NCI-H1436 (cell line): ENCODE measurements around the gene SEZ6L2.
"Not testable (repeated sequence)": the region's sequence is repeated elsewhere in the genome, so short reads cannot be mapped to it uniquely, and the experiment has no call there.

ENCODE experiments used
- DNase-seq: peaks from one replicate; lab custom pipeline; 2025; lab: John Stamatoyannopoulos, UW

The SEZ6L2 gene

DNA sequence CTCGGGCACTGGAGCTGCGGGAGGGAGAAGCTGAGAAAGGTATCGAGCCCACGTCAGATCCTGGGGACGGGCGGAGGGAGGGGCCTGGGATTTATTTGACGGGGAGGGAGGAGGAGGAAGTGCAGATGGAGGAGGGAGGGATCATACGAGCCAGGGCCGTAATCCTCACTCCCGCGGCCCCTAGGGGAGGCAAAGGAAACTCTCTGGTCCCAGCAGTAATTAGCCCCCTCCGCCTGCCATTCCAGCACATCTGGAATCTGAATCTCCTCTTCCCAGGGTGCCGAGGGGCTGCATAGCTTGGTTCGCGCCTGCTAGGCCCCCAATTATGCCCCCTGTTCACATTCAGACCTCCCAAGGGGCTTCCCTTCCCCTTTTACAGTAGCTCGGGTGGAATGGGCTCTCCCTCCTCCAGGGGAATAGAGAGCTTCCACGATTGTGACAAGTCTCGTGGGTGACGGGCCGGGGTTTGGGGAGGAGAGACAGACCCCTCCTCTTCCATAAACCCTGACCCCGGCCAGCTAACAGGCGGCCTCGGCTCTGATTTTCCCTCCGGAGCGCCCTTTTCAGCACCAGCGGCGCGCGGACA lies at the start of gene SEZ6L2:
TSS of gene SEZ6L2 (minus strand) at position 35 of the 586 bp plus-strand sequence. CDS start 531 bp downstream, outside the sequence.
- DNase-seq: peak; percentile 95

DNA sequence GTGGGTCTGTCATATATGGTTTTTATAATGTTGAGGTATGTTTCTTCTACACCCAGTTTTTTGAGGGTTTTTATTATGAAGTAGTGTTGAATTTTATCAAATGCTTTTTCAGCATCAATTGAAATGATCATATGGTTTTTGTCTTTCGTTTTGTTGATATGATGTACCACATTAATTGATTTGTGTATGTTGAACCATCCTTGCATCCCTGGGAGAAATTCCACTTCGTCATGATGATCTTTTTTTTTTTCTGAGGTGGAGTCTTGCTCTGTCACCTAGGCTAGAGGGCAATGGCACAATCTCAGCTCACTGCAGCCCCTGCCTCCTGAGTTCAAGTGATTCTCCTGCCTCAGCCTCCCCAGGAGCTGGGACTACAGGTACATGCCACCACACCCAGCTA lies 48.5 kb upstream of the SEZ6L2 start:
- DNase-seq: no peak

DNA sequence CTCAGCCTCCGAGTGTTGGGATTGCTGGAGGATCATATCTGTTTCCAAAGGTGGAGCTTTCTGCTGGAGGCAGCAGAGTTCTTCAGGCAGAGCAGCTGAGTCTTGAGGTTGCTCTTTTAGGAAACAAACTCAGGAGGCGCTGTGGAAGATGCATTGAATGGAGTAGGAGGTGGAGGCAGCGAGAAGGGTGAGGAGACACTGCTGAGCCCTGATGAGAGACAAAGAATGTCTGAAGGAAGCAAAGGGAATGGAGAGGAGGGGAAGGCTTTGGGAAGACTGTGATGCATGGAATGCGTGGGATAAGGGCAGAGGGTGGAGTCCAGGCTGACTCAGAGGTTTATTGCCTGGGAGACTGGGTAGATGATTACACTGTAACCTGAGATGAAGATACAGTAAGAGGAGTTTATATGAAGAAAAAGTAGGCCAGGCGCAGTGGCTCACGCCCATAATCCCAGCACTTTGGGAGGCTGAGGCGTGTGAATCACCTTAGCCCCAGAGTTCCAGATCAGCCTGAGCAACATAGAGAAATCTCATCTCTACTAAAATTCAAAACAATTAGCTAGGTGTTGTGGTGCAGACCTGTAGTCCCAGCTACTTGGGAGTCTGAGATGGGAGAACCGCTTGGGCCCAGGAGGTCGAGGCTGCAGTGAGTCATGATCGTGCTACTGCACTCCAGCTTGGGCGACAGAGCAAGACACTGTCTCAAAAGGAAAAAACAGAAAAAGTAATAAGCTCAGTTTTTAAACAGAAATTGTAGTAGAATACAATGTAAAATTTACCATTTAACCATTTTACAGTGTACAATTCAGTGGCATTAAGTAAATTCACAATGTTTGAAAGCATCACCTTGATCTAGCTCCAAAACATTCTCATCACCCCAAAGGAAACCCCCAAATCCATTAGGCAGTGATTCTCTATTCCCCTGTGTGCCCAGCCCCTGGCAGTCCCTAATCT lies 44.8 kb upstream of the SEZ6L2 start:
- peak; percentile 31 for DNase-seq

DNA sequence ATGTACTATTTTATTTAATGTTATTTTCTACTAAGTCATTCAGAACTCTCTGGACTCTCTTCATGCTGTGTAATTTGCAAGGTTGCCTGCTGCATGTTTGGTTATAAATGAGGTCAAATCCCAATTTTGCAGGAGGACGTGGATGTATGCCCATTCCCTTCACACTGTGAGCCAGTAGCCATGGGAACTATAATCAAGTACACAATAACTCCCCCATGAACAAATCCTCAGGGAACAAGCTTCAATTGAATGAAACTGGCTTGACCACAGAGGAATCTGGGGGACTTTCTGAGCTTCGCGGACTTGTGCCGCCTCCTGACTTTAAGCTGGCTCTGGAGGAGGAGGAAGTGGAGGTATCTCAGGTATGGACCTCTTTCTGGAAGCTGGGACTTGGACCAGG lies 41.3 kb upstream of the SEZ6L2 start:
- DNase-seq: no peak

DNA sequence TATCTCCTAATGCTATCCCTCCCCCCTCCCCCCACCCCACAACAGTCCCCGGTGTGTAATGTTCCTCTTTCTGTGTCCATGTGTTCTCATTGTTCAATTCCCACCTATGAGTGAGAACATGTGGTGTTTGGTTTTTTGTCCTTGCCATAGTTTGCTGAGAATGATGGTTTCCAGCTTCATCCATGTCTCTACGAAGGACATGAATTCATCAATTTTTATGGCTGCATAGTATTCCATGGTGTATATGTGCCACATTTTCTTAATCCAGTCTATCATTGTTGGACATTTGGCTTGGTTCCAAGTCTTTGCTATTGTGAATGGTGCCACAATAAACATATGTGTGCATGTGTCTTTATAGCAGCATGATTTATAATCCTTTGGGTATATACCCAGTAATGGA lies 32.4 kb upstream of the SEZ6L2 start:
- DNase-seq: not testable (repeated sequence)

DNA sequence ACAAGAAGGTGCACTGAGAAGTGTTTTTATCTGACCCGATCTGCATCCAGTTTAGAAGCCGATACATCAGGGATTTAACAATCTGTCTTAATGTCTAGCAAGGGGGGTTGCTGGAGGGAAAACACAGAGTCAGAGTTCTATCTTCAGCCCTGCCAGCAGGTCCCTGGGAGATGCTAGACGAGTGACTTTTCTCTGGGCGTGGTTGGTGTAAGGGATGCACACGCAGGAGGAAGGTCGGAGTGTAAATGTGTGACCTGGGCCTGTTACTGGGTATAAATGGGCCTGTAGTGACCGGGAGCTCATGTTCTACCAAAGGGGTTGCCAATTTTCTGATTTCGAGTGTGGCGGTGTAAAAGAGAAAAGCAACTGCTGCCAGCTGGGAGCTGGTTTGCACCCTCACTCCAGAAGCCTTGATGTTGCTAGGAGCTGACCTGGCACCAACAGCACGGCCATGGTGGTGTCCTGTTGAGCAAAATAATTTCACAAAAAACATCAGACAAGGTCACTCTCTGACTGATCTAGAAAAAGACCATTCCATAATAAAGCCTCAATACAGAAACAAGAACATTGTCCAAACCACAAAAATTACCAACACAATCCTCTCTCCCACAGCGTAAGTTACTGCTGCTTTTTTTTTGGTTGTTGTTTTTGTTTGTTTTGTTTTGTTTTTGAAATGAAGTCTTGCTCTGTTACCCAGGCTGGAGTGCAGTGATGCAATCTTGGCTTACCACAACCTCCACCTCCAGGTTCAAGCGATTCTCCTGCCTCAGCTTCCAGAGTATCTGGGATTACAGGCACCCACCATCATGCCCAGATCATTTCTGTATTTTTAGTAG lies 27.9 kb upstream of the SEZ6L2 start:
- DNase-seq: no peak

DNA sequence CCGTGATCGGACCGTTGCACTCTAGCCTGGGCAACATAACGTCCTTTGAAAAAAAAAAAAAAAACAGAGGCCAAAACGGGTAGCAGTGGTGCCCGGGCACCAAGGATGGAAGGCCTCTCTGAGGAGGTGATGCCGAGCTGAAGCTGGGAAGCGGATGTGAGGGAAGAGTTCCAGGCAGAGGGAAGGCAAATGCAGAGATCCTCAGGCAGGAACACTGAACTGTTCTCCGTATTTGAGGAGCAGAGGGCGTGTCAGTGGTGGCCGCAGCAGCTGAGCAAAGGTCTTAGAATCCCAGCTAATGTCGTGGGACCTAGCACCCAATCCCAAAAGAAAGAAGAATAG lies 27.3 kb upstream of the SEZ6L2 start:
- no peak for DNase-seq

DNA sequence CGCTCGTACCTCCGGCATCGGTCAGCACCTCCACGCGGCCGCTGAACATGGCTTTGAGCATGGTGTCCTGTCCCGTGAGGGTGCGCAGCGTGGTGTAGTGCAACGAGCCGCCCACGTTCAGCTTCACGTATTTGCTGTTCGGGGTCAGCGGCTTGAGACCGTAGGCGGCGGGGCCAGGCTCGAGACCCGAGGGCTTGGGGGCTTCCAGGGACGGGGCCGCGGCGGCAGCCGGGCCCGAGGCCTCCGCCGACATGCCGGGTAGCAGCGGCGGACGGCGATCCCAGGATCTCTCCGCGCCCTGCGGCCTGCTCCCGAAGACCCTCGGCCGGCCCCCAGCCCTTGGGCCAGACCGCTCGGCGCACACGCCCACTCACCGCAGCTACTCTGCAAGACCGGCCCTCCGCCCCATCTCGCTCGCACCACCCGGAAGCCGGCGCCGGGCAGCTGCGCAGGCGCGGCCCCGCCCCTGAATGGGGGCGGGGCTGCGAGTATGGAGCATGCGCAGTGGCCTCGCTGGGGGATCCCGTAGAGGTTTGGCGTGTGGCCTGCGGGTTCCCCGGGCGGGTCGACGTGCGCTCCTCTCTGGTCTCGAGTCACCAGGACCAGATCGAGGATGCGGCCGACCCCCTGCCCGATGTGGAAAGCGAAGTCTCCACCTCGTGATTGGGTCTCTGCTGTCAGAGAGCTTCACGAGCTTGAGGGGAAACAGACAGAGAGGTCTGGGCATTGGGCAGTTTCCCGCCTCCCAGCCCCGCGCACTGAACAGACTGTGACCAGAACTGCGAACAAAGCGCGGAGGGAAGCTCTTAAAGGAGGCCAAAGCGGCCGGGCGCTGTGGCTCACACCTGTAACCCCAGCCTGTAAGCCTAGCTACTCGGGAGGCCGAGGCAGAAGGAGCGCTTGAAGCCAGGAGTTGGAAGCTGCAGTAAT lies 26.7 kb upstream of the SEZ6L2 start, which contains the start of gene KCTD13:
TSS of gene KCTD13 (minus strand) at position 446 of the 930 bp plus-strand sequence. CDS start at position 253, 193 bp downstream.
- peak; percentile 65 for DNase-seq

DNA sequence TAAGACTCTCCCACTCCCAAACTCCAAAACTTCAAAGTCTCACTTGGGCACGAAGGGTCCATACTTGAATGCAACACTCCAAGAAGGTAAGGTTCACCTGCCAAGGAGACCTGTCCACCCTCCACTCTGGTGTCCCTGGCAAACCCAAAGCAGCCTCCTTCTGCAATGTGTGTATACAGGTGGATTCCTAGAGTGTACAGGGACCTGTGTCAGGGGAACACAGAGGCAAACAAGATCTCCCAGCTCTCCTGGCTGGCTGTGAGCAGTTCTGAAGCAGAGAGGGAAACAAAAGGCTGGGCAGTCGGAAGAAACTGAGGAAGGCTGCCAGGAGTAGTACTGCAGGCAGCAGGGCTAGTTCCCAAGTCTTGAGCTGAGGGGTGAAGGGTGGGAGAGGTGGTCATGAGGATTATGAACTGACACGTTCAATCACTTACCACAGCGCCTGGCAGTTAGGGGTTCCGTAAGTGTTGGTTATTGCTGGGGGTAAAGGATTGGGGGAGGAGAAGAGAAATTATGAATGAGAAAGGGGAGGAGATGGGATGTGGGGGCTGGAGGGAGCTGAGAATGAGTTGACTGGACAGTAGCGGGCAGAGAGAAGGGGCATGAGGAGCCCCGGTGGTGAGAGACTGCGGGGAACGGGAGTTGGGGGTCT lies 25.9 kb upstream of the SEZ6L2 start:
- no peak for DNase-seq

DNA sequence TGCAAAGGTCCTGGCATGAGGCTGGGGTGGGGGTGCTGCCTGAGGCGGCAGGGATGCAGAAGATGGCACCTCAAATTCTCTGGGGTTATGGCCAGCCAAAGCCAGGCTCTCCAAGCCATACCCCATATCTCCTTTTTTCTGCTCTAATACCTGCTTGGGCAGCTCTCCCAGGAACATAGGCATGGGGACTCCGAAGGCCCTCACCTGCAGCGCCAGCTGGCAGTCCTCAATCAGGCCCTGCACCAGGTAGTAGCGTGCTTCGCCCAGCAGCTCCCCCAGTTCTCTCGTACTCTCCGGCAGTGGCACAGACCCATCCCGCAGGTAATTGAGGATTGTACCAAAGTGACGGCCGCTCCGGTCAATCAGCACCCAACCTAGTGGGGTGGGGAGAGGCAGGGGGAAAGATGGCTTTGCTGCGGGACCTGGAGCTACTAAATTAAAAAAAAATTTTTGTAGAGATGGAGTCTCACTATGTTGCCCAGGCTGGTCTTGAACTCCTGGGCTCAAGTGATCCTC lies 23.7 kb upstream of the SEZ6L2 start:
- DNase-seq: no peak

DNA sequence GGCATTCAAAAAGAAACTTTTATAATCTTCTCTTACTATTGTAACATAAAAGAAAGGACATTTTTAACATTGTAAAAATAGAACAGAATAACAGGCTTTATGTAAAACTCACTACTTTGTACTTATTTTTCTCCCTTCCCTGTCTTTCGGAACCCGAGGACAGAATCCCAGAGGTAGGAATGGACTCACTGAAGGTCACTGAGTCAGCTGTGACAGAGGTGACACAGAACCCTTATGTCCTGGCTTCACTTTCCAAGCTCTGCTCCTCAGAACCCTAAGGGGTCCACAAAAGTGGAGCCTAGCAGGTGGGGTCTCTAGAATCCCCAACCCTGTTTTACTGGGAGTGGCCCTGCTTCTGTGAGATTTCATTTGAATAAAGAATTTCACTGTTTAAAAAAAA lies 23.0 kb upstream of the SEZ6L2 start:
- DNase-seq: no peak

DNA sequence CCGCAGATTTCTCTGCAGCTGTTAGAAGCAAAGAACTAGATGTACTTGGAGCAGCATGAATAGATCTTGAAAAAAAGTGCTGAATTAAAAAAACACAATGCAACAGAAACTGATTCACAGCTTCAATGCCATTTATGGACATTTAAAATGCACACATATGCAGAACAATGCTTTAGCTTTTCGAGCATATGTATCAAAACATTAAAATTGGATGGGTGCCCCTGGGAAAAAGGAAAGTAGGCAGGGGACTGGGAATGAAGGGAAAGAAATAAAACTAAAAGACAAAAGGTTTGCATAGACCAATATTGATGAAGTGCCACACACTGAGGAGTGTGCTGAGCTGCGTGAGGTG lies 21.7 kb upstream of the SEZ6L2 start:
- no peak for DNase-seq

DNA sequence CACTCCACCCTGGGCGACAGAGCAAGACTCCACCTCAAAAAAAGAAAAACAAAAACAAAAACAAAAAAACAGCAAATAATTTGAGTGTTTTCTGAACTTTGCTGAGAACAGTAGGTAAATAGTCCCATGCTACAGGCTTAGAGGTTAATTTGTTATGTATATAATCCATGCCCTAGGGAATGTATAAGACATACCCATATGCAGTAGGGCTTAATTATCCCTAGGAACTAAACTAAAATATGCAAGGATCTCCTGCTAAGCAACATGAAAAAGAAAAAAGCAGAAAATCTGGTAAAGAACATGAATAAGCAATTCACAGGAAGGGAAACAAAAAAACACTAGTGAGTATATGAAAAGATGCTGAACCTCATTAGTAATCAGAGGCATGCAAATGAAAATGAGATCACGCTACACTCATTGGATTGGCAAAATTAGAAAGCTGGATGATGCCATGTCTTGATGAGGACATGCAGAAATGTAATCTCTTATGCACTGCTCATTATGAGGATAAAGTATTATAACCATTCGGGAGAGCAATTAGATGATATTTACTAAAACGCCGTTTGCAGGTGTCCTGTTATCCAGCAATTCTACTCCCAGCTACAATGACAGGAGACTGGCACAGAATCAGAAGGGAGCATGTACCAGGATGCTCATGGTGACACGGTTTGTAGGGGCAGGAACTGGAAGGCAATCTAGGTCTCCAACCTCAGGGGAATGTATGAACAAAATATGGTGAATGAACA lies 21.1 kb upstream of the SEZ6L2 start:
- DNase-seq: no peak

DNA sequence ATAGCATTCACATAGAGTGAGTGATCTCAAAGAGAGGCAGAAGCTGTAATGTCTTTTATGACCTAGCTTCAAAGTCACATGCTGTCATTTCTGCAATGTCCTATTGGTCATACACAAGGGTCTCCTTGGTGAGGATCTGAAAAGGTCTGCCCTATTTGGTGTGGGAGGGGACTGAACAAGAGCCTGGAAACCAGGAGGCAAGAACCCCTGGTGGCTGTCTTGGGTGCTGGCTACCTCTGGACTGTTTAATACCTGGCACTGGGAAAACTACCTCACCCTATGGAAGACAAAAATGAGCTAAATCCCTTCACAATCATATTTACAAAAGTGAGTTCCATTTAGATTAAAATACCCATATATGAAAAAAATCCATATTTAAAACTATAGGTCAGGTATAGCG lies 17.6 kb upstream of the SEZ6L2 start:
- no peak for DNase-seq

DNA sequence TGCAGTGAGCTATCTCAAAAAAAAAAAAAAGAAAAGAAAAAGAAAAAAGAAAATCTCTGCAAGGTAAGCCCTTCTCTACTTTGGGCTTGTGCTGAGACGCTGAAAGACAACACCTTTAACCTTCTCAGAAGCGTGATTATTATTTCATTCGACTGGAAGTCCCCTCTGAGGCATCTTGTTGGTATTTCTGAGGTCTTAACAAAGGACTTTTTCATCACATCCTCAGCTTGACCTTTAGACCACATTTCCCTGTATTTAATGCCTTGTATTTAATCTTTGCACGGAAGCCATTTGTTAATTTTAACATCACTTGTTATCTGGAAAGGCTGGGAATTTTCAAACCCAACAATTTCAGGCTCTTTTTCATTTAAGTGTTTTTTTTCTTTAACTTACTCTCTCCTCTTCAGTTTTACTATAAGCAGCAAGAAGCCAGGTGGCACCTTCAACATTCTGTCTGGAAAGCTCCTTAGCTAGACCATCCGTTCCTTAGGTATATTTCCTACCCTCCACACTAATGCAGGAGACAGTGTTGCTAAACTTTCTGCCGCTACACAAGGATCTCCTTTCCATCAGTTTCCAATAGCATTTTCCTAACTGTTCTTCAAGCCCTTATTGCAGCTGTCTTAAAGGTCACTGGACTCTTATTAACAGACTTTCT lies 16.4 kb upstream of the SEZ6L2 start:
- DNase-seq: no peak

DNA sequence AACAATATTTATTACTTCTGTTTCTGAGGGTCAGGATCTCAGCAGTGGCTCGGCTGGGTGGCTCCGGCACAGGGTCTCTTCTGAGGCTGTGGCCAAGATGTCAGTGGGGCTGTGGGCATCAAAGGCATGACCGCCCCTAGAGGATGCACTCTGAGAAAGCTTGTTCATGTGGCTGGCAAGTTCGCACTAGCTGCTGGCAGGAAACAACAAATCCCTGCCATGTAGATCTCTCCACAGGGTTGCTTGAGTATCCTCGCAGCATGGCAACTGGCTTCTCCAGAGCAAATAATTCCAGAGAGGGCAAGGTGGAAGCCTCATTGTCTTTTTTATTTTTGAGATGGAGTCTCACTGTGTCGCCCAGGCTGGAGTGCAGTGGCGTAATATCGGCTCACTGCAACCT lies 14.2 kb upstream of the SEZ6L2 start:
- DNase-seq: no peak

DNA sequence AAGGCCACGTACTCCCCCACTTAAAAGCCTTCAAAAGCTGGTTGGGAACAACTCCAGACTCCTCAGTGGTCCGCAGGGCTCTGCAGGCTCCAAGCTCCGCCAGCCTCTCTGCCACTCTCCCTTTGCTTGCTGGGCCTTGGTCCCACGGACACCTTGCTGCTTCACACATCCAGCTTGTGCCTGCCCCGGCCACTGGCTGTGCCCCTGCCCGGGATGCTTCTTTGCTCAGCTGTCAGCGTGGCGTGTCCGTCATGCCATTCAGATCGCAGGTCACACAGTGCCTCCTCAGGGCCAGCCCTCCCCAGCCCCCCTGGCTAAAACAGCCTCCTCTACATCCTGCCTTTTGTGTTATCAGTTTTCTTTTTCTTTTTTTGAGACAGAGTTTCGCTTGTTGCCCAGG lies 12.7 kb upstream of the SEZ6L2 start:
- no peak for DNase-seq

DNA sequence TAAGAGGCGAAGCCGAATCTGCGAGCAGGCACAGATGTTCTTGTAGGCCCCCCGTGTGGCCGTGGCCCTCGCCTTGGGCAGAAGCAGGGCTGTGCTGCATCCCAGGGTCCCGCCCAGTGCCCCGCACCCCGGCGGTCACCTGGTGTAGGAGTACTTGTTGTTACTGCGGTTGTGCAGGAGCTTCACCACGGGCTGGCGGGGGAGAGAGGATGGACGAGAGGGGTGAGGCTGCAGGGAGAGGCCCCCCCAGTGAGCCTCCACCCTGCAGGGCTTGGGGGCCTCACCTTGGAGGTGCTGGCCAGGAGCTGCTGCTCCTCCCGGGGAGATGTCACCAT lies 12.3 kb upstream of the SEZ6L2 start:
- no peak for DNase-seq

DNA sequence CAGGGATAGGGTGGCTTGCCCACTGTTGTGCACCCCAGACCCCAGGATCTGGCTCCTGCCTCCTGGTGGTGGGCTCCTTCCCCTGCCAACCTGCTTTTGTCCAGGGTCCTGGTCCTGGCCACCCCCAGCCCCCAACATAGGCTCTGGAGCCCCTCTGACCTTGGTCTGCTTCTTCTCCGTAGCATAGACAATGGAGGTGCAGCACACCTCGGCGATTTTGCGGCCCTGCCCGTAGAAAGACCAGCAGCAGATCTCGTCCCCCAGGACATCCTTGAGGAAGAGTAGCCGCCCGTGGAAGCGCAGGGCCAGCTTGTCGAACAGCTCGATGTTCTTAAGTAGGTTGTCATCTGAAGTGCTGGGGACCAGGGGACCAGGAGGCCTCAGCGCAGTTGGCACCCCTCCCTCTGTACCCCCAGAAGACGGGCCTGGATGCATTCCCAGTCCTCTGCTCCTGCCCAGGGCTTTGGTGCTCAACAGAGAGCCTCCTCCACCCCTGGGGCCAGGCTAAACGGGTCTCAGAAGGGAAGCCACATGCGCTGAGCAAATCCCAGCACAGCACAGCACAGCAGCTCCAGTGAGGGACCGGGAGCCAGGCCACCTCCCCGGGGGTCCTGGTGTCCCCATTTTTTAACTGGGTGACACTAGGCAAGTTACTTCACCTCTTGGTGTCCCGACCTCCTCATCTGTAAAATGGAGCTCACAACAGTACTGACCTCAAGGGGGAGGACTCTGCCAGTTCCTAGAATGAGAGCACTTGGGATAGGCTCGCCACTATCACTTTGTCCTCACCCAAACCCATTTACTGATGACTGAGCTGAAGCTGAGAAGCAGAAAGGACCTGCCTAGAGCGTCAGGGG lies 11.7 kb upstream of the SEZ6L2 start:
- DNase-seq: no peak
